CD4-positive, CD25-positive, alpha-beta regulatory T cell (primary cell): Measurements from ENCODE around the gene DACT3. TPM values are rescaled to one million over a fixed set of nuclear protein-coding genes. Genes with fewer than 3 reads are reported as not detected.

Source experiments
- ATAC-seq, 2 donors: fragments of 150-1000 bp; cut with Tn5 transposase; one replicate each; pipeline ENCODE4 v1.10.0; 2021; ENCODE audit warnings: low read depth in 2 of 2, moderate number of reproducible peaks in 2 of 2, moderate library complexity in 1 of 2
- DNase-seq, 3 donors: peaks; one replicate each; pipeline versions ENCODE4 v3.0.0 to v3.0.0-alpha.2; 2012 to 2022; ENCODE audit warnings: mixed read lengths in 1 of 3
- H3K27ac ChIP-seq: one replicate; pipeline ENCODE4 v1.7.0; 2013; ENCODE audit warnings: mild to moderate bottlenecking, low read length; ENCODE audit not compliant: insufficient read depth, poor library complexity, severe bottlenecking
- H3K27me3 ChIP-seq: one replicate; pipeline ENCODE4 v1.7.0; 2013; ENCODE audit warnings: low read length; ENCODE audit not compliant: control insufficient read depth, insufficient read depth
- H3K36me3 ChIP-seq: one replicate; pipeline ENCODE4 v1.7.0; 2013; ENCODE audit warnings: mild to moderate bottlenecking, low read length, moderate library complexity; ENCODE audit not compliant: control insufficient read depth, insufficient read depth
- H3K4me1 ChIP-seq: 2 replicates; pipeline ENCODE4 v1.7.0; 2013; ENCODE audit warnings: mild to moderate bottlenecking, low read length; ENCODE audit not compliant: insufficient read depth, control insufficient read depth, poor library complexity, severe bottlenecking
- H3K4me3 ChIP-seq: one replicate; pipeline ENCODE4 v1.7.0; 2013; ENCODE audit warnings: low read depth, mild to moderate bottlenecking, low read length, moderate library complexity
- H3K9me3 ChIP-seq, 2 experiments: 1 replicate in 1 of 2; 2 replicates in 1 of 2; pipeline ENCODE4 v1.7.0; 2013; ENCODE audit warnings: low read length in 2 of 2, mild to moderate bottlenecking in 1 of 2, moderate library complexity in 1 of 2; ENCODE audit not compliant: control insufficient read depth in 2 of 2
- H3K27ac Mint-ChIP-seq, 3 donors: one replicate each; pipeline ENCODE4 v1.8.0; 2020 to 2022; ENCODE audit warnings: mild to moderate bottlenecking in 3 of 3, mixed read lengths in 3 of 3, moderate library complexity in 2 of 3
- H3K27me3 Mint-ChIP-seq: one replicate; pipeline ENCODE4 v1.8.0; 2022; ENCODE audit warnings: mild to moderate bottlenecking, mixed read lengths
- H3K36me3 Mint-ChIP-seq: one replicate; pipeline ENCODE4 v1.8.0; 2020; ENCODE audit warnings: mixed read lengths
- H3K4me1 Mint-ChIP-seq, 4 donors: one replicate each; pipeline ENCODE4 v1.8.0; 2020 to 2022; ENCODE audit warnings: mixed read lengths in 4 of 4, mild to moderate bottlenecking in 1 of 4
- H3K4me3 Mint-ChIP-seq, 4 donors: one replicate each; pipeline ENCODE4 v1.8.0; 2020 to 2022; ENCODE audit warnings: mild to moderate bottlenecking in 4 of 4, mixed read lengths in 4 of 4, moderate library complexity in 3 of 4
- H3K9me3 Mint-ChIP-seq, 7 donors: one replicate each; pipeline ENCODE4 v1.8.0; 2020 to 2022; ENCODE audit warnings: mixed read lengths in 7 of 7, mild to moderate bottlenecking in 3 of 7, moderate library complexity in 2 of 7
- polyA plus RNA-seq, 4 donors: library from polyadenylated mRNA; unstranded; fragments of 300-500 nt; fragmentation: Illumina TruSeq; gene quantifications; one replicate each; pipeline ENCODE4 v1.2.3, GENCODE V29; 2021
- total RNA-seq: library from RNA; stranded (reverse); gene quantifications from one replicate; pipeline ENCODE4 v1.2.3, GENCODE V29; 2022

DACT3 gene
- total and polyA plus RNA-seq, 5 donors from 2014 or later = not detected

DNA sequence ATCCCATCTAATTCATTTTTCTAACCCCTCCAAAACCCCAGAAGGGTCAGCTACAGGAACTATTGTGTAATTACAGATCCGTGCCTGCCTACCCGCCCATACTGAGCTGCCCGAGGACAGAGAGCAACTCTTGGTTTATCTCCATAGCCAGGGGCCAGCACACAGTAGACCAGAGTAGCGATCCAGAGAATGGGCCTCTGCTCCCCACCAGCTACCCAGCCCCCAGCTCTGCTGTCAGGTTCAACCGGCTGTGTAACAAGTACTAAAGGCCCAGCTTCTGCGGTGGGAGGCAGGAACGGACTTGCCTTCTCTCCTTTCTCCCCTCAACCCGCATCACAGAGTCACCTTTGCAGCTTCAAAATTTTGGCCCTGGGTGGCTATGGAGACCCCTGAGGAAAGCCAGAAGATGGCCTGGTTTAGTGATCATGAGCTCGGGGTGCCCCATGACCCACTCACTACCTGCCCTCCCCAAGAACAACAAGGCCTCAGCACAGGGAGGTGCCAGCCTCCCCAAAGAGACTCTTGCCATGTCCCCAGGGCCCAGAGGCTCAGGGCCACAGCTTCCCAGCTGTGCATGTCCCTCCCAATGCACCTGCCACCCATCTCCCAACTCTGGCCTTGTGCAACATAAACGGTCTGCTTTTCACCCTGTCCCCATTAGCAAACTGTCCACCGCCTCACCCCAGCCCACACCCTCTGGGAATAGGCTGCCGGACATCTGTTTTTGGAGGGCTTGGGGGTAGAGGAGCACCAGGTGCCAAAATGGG is 54.1 kb downstream of the DACT3 start:
- H3K36me3 ChIP-seq = peaks cover 50% of the 10 kb centered on the region
- Mint-ChIP-seq H3K27ac (peak overlapping the region; percentile 32 to 85 (median 47)), H3K36me3 (peaks cover 34% of the 10 kb centered on the region), H3K27me3 (no peaks in the 10 kb centered on the region), H3K4me3 (peak overlapping the region in 3 of 4 donors; percentile 7 to 82 (median 47)), H3K9me3 (no peaks in the 10 kb centered on the region), H3K4me1 (peaks cover 18 to 72% (median 27%) of the 10 kb centered on the region in 4 donors)
- no peaks in the 10 kb centered on the region for H3K27me3 ChIP-seq
- DNase-seq (no peak), ATAC-seq (no peak)
- no peaks in the 10 kb centered on the region for H3K9me3 ChIP-seq
- no peak overlapping the region for H3K27ac ChIP-seq
- H3K4me3 ChIP-seq = no peak overlapping the region
- H3K4me1 ChIP-seq = peaks cover 47% of the 10 kb centered on the region

- H3K4me1 ChIP-seq = peaks cover 39% of the 10 kb centered on the region
- peaks cover 50% of the 10 kb centered on the region for H3K36me3 ChIP-seq
- ATAC-seq (no peak), DNase-seq (no peak)
- Mint-ChIP-seq H3K27ac (peak overlapping the region in 2 of 3 donors; percentile 42 to 85), H3K4me1 (peaks cover 11 to 64% (median 20%) of the 10 kb centered on the region in 4 donors), H3K36me3 (peaks cover 31% of the 10 kb centered on the region), H3K9me3 (no peaks in the 10 kb centered on the region), H3K4me3 (peak overlapping the region in 2 of 4 donors; percentile 47 to 82), H3K27me3 (peaks cover under 1% of the 10 kb centered on the region)
- no peak overlapping the region for H3K4me3 ChIP-seq
- H3K27ac ChIP-seq = no peak overlapping the region
- H3K9me3 ChIP-seq = no peaks in the 10 kb centered on the region
- H3K27me3 ChIP-seq = no peaks in the 10 kb centered on the region
Measured at GRCh38 chr19:46606019-46606418, 55.0 kb downstream of the DACT3 start.

GRCh38 chr19:46605356-46605821 is 55.6 kb downstream of the DACT3 start:
- peaks cover 6% of the 10 kb centered on the region for H3K27me3 Mint-ChIP-seq
- peaks cover 50% of the 10 kb centered on the region for H3K36me3 ChIP-seq
- H3K4me3 ChIP-seq = no peak overlapping the region
- no peaks in the 10 kb centered on the region for H3K9me3 ChIP-seq
- H3K27ac Mint-ChIP-seq = peak overlapping the region in 2 of 3 donors; percentile 42 to 63
- peak overlapping the region in 2 of 4 donors; percentile 54 to 82 for H3K4me3 Mint-ChIP-seq
- H3K36me3 Mint-ChIP-seq = peaks cover 26% of the 10 kb centered on the region
- ATAC-seq = no peak
- H3K27ac ChIP-seq = no peak overlapping the region
- DNase-seq = no peak
- peaks cover 8 to 61% (median 17%) of the 10 kb centered on the region in 4 donors for H3K4me1 Mint-ChIP-seq
- peaks cover 0 to 2% (median 0%) of the 10 kb centered on the region in 7 donors for H3K9me3 Mint-ChIP-seq
- peaks cover 37% of the 10 kb centered on the region for H3K4me1 ChIP-seq
- no peaks in the 10 kb centered on the region for H3K27me3 ChIP-seq

- ATAC-seq (no peak), DNase-seq (no peak)
- Histone ChIP-seq H3K27me3 (no peaks in the 10 kb centered on the region), H3K4me3 (no peak overlapping the region), H3K9me3 (no peaks in the 10 kb centered on the region), H3K4me1 (peaks cover 38% of the 10 kb centered on the region), H3K36me3 (peaks cover 47% of the 10 kb centered on the region), H3K27ac (no peak overlapping the region)
- Mint-ChIP-seq H3K36me3 (peaks cover 26% of the 10 kb centered on the region), H3K9me3 (peaks cover 0 to 2% (median 0%) of the 10 kb centered on the region in 7 donors), H3K27ac (peak overlapping the region in 2 of 3 donors; percentile 63 to 71), H3K27me3 (peaks cover 8% of the 10 kb centered on the region), H3K4me1 (peaks cover 8 to 64% (median 22%) of the 10 kb centered on the region in 4 donors), H3K4me3 (peak overlapping the region in 3 of 4 donors; percentile 22 to 82 (median 54))
Measured at GRCh38 chr19:46604781-46605355, 56.1 kb downstream of the DACT3 start.

DNA sequence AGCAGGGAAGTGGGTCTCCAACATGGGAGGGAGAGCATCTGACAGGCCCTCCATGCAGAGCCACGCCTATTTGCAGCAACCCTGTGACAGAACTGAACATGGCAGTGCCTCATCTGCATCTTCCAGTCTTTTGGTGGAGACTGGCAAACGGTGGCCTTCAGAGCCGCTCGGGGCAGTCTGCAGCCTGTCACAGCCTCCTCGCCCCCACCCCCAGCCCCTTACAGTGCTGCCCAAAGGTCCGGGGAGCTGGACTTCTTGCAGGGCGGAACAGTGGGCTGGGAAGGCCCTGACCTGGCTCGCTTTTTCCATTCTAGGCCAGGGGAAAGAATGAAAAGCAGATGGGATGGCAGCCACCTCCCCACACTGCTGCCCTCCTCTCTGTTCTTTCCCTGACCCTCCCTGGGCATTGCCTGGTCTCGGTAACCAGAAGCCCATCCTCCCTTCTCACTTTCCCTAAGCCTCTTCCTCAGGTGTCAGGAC is 57.2 kb downstream of the DACT3 start:
- H3K4me3 Mint-ChIP-seq = peak overlapping the region; percentile 97 to 100 (median 99)
- H3K9me3 ChIP-seq = peaks cover 3% of the 10 kb centered on the region in 2 experiments
- H3K36me3 Mint-ChIP-seq = peaks cover 19% of the 10 kb centered on the region
- H3K4me1 ChIP-seq = peaks cover 38% of the 10 kb centered on the region
- peaks cover 8 to 57% (median 24%) of the 10 kb centered on the region in 4 donors for H3K4me1 Mint-ChIP-seq
- peak overlapping the region; percentile 99 for H3K27ac ChIP-seq
- peaks cover 14% of the 10 kb centered on the region for H3K27me3 Mint-ChIP-seq
- ATAC-seq (no peak), DNase-seq (no peak)
- peaks cover 37% of the 10 kb centered on the region for H3K36me3 ChIP-seq
- H3K27me3 ChIP-seq = no peaks in the 10 kb centered on the region
- peak overlapping the region; percentile 93 to 97 (median 93) for H3K27ac Mint-ChIP-seq
- peak overlapping the region; percentile 80 for H3K4me3 ChIP-seq
- peaks cover 0 to 2% (median under 1%) of the 10 kb centered on the region in 7 donors for H3K9me3 Mint-ChIP-seq

GRCh38 chr19:46603195-46603637 is 57.8 kb downstream of the DACT3 start:
- peak overlapping the region; percentile 93 to 97 (median 93) for H3K27ac Mint-ChIP-seq
- peak overlapping the region; percentile 97 to 100 (median 99) for H3K4me3 Mint-ChIP-seq
- peak overlapping the region; percentile 99 for H3K27ac ChIP-seq
- H3K9me3 ChIP-seq = peaks cover 6 to 9% of the 10 kb centered on the region in 2 experiments
- peak overlapping the region; percentile 80 for H3K4me3 ChIP-seq
- ATAC-seq (no peak), DNase-seq (no peak)
- peaks cover 31% of the 10 kb centered on the region for H3K36me3 ChIP-seq
- peaks cover 20% of the 10 kb centered on the region for H3K36me3 Mint-ChIP-seq
- no peaks in the 10 kb centered on the region for H3K27me3 ChIP-seq
- peaks cover 12 to 59% (median 24%) of the 10 kb centered on the region in 4 donors for H3K4me1 Mint-ChIP-seq
- H3K9me3 Mint-ChIP-seq = peaks cover 0 to 7% (median 3%) of the 10 kb centered on the region in 7 donors
- H3K4me1 ChIP-seq = peaks cover 38% of the 10 kb centered on the region
- H3K27me3 Mint-ChIP-seq = peaks cover 15% of the 10 kb centered on the region

DNA sequence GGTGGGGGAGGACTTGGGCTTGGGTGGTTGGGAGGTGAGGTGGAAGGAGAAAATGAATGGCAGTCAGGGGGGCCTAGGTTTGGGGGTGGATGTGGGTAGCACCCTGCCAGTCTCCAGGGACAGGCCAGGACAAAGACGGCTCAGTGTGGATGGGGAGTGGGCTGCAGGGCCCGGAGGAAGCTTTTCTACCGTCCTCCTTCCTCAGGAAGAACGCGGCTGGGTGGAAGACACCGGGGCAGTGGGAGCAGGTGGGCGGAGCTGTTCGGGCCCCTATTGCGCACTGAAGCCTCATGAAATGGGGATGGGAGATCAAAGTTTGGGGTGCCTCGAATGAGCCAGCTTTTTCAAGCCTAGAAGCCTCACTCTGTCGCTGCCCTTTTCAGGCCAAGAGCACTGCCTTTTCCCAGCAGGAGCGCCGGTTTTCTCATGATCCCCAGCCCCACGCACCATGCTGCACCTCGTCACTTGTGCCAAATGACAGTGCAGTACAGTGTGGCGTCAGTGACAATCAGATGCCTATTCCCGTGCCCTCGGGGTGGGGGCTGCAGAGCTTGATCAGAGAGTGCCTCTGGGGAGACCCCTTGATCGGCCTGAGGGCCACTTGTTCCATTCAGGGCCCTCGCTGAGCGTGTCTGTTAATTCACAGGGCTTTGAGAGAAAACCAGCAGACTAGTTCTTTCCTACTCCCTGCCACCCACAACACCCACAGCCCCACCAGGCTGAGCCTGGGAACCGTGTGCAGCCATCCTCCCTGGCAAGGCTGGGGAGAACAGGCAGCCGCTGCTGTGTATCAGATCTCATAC is 58.4 kb downstream of the DACT3 start:
- Histone ChIP-seq H3K4me3 (peak overlapping the region; percentile 80), H3K27ac (peak overlapping the region; percentile 99), H3K4me1 (peaks cover 38% of the 10 kb centered on the region), H3K9me3 (peaks cover 6 to 9% of the 10 kb centered on the region in 2 experiments), H3K27me3 (no peaks in the 10 kb centered on the region), H3K36me3 (peaks cover 25% of the 10 kb centered on the region)
- peaks cover 14 to 57% (median 22%) of the 10 kb centered on the region in 4 donors for H3K4me1 Mint-ChIP-seq
- H3K36me3 Mint-ChIP-seq = peaks cover 19% of the 10 kb centered on the region
- H3K4me3 Mint-ChIP-seq = peak overlapping the region; percentile 97 to 100 (median 99)
- ATAC-seq = no peak
- peaks cover 0 to 10% (median 5%) of the 10 kb centered on the region in 7 donors for H3K9me3 Mint-ChIP-seq
- H3K27me3 Mint-ChIP-seq = peaks cover 19% of the 10 kb centered on the region
- DNase-seq = no peak
- H3K27ac Mint-ChIP-seq = peak overlapping the region; percentile 93 to 97 (median 93)
